Cardiac muscle cell (in vitro differentiated cells and primary cell): Measurements from ENCODE around the gene FRMD5. TPM values are rescaled to one million over a fixed set of nuclear protein-coding genes. Genes with fewer than 3 reads are reported as not detected.

Source experiments
- DNase-seq, 2 donors: peaks; one replicate each; pipeline versions ENCODE4 v3.0.0 to v3.0.0-alpha.2; 2010 to 2017; ENCODE audit warnings: low read depth in 1 of 2, low spot score in 1 of 2
- H3K27ac ChIP-seq: fragments of 200-600 bp; sonication (generic); 2 replicates; pipeline ENCODE4 v1.5.1; 2016
- H3K27me3 ChIP-seq: fragments of 200-600 bp; sonication (generic); 2 replicates; pipeline ENCODE4 v1.6.0; 2016; ENCODE audit warnings: control low read depth
- H3K36me3 ChIP-seq: fragments of 200-600 bp; sonication (generic); 2 replicates; pipeline ENCODE4 v1.5.1; 2016; ENCODE audit warnings: control low read depth
- H3K4me1 ChIP-seq: fragments of 200-600 bp; sonication (generic); 2 replicates; pipeline ENCODE4 v1.8.1; 2017; ENCODE audit warnings: low read depth, mild to moderate bottlenecking, mixed run types
- H3K4me3 ChIP-seq: fragments of 200-600 bp; sonication (generic); 2 replicates; pipeline ENCODE4 v1.5.1; 2016; ENCODE audit warnings: mild to moderate bottlenecking
- H3K9me3 ChIP-seq: fragments of 200-600 bp; sonication (generic); 2 replicates; pipeline ENCODE4 v1.5.1; 2017; ENCODE audit warnings: low read depth, mild to moderate bottlenecking, control low read depth
- CTCF ChIP-seq: IDR thresholded peaks from 2 replicates; pipeline ENCODE4 v1.5.1; 2012; ENCODE audit warnings: low read depth, mild to moderate bottlenecking, low read length
- polyA plus RNA-seq: library from polyadenylated mRNA; unstranded; fragments of >200 nt; fragmentation: Nextera tagmentation; extraction: Ambion mirVana; gene quantifications from 2 replicates; pipeline ENCODE4 v1.2.1, GENCODE V29; 2016
- total RNA-seq: library from RNA; depleted of rRNA; stranded (reverse); fragments of >200 nt; gene quantifications from 2 replicates; pipeline ENCODE4 v1.2.3, GENCODE V29; 2016

The FRMD5 gene
- total and polyA plus RNA-seq, 2 experiments from 2014 or later: 26.8 to 59.7 TPM

- peaks cover 20% of the 10 kb centered on the region for H3K4me1 ChIP-seq
- no peaks in the 10 kb centered on the region for H3K27me3 ChIP-seq
- peak overlapping the region; percentile 79 for H3K27ac ChIP-seq
- no peak overlapping the region for H3K4me3 ChIP-seq
- no peaks in the 10 kb centered on the region for H3K9me3 ChIP-seq
- H3K36me3 ChIP-seq: no peaks in the 10 kb centered on the region
- TF ChIP-seq CTCF: no peak
- no peak for DNase-seq
Observed at GRCh38 chr15:44096596-44096995, 98.5 kb downstream of the FRMD5 start.

- Histone ChIP-seq H3K4me3 (no peak overlapping the region), H3K27ac (no peak overlapping the region), H3K4me1 (peaks cover 17% of the 10 kb centered on the region), H3K9me3 (no peaks in the 10 kb centered on the region), H3K36me3 (no peaks in the 10 kb centered on the region), H3K27me3 (no peaks in the 10 kb centered on the region)
- TF ChIP-seq CTCF: no peak
- no peak for DNase-seq
Observed at GRCh38 chr15:44094781-44095180, 100.3 kb downstream of the FRMD5 start.

- Histone ChIP-seq H3K27ac (no peak overlapping the region), H3K9me3 (no peaks in the 10 kb centered on the region), H3K4me3 (no peak overlapping the region), H3K4me1 (peaks cover 17% of the 10 kb centered on the region), H3K27me3 (no peaks in the 10 kb centered on the region), H3K36me3 (no peaks in the 10 kb centered on the region)
- DNase-seq: no peak
- TF ChIP-seq CTCF: no peak
Observed at GRCh38 chr15:44093836-44094235, 101.2 kb downstream of the FRMD5 start.

- Histone ChIP-seq H3K27ac (no peak overlapping the region), H3K36me3 (no peaks in the 10 kb centered on the region), H3K27me3 (no peaks in the 10 kb centered on the region), H3K4me1 (peaks cover 11% of the 10 kb centered on the region), H3K4me3 (no peak overlapping the region), H3K9me3 (no peaks in the 10 kb centered on the region)
- TF ChIP-seq CTCF: no peak
- peak in 1 of 2 donors; percentile 76 for DNase-seq
Observed at GRCh38 chr15:44092221-44092620, 102.8 kb downstream of the FRMD5 start.

- Histone ChIP-seq H3K36me3 (no peaks in the 10 kb centered on the region), H3K9me3 (no peaks in the 10 kb centered on the region), H3K4me3 (no peak overlapping the region), H3K27ac (no peak overlapping the region), H3K4me1 (no peaks in the 10 kb centered on the region), H3K27me3 (no peaks in the 10 kb centered on the region)
- no peak for TF ChIP-seq CTCF
- DNase-seq: peak in 1 of 2 donors; percentile 88
Observed at GRCh38 chr15:44087578-44088465, 107.2 kb downstream of the FRMD5 start.
